Cardiac muscle cell (in vitro differentiated cells and primary cell): ENCODE measurements around the gene TCEAL9. TPM values are rescaled to one million over a fixed set of nuclear protein-coding genes. Genes with fewer than 3 reads are reported as not detected.

Experiments used
- DNase-seq, 2 donors: peaks; one replicate each; pipeline versions ENCODE4 v3.0.0 to v3.0.0-alpha.2; 2010 to 2017; ENCODE audit warnings: low read depth in 1 of 2, low spot score in 1 of 2
- H3K27ac ChIP-seq: fragments of 200-600 bp; sonication (generic); 2 replicates; pipeline ENCODE4 v1.5.1; 2016
- H3K27me3 ChIP-seq: fragments of 200-600 bp; sonication (generic); 2 replicates; pipeline ENCODE4 v1.6.0; 2016; ENCODE audit warnings: control low read depth
- H3K36me3 ChIP-seq: fragments of 200-600 bp; sonication (generic); 2 replicates; pipeline ENCODE4 v1.5.1; 2016; ENCODE audit warnings: control low read depth
- H3K4me1 ChIP-seq: fragments of 200-600 bp; sonication (generic); 2 replicates; pipeline ENCODE4 v1.8.1; 2017; ENCODE audit warnings: low read depth, mild to moderate bottlenecking, mixed run types
- H3K4me3 ChIP-seq: fragments of 200-600 bp; sonication (generic); 2 replicates; pipeline ENCODE4 v1.5.1; 2016; ENCODE audit warnings: mild to moderate bottlenecking
- H3K9me3 ChIP-seq: fragments of 200-600 bp; sonication (generic); 2 replicates; pipeline ENCODE4 v1.5.1; 2017; ENCODE audit warnings: low read depth, mild to moderate bottlenecking, control low read depth
- CTCF ChIP-seq: IDR thresholded peaks from 2 replicates; pipeline ENCODE4 v1.5.1; 2012; ENCODE audit warnings: low read depth, mild to moderate bottlenecking, low read length
- polyA plus RNA-seq: library from polyadenylated mRNA; unstranded; fragments of >200 nt; fragmentation: Nextera tagmentation; extraction: Ambion mirVana; gene quantifications from 2 replicates; pipeline ENCODE4 v1.2.1, GENCODE V29; 2016
- total RNA-seq: library from RNA; depleted of rRNA; stranded (reverse); fragments of >200 nt; gene quantifications from 2 replicates; pipeline ENCODE4 v1.2.3, GENCODE V29; 2016

Gene TCEAL9
- total and polyA plus RNA-seq, 2 experiments from 2014 or later = 171 to 422 TPM

DNA sequence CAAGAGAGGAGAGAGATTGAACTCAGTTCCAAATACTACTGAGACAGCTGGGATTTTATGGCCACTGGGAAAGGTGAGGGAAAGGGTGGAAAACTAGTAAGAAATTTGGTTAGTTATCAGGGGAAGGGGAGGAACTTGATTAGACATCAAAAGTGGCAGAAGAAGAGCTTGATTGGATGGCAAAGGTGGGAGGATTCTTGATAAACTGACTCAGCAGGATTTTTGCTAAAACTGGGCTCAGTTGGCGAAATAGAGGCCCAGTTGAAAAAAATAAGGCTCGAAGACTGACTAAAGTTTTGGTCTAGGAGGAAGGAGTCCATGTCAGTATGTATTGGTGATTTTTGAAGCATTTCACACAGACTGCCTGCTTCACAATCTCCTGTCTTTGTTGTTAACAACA lies 30.0 kb downstream of the TCEAL9 start:
- no peak for TF ChIP-seq CTCF
- DNase-seq = no peak
- Histone ChIP-seq H3K36me3 (no peaks in the 10 kb centered on the region), H3K4me1 (peaks cover 2% of the 10 kb centered on the region), H3K9me3 (no peaks in the 10 kb centered on the region), H3K27me3 (no peaks in the 10 kb centered on the region), H3K27ac (no peak overlapping the region), H3K4me3 (no peak overlapping the region)

- Histone ChIP-seq H3K27me3 (no peaks in the 10 kb centered on the region), H3K36me3 (no peaks in the 10 kb centered on the region), H3K4me3 (no peak overlapping the region), H3K27ac (no peak overlapping the region), H3K9me3 (no peaks in the 10 kb centered on the region), H3K4me1 (no peaks in the 10 kb centered on the region)
- TF ChIP-seq CTCF = no peak
- no peak for DNase-seq
These were observed 37.2 kb downstream of the TCEAL9 start for GRCh38 chrX:103393487-103393886.

- no peak for TF ChIP-seq CTCF
These were observed 39.9 kb downstream of the TCEAL9 start for GRCh38 chrX:103396186-103396585.

GRCh38 chrX:103396660-103397059 lies 40.4 kb downstream of the TCEAL9 start:
- Histone ChIP-seq H3K27ac (no peak overlapping the region), H3K27me3 (peaks cover 14% of the 10 kb centered on the region), H3K4me3 (no peak overlapping the region), H3K4me1 (no peaks in the 10 kb centered on the region), H3K9me3 (no peaks in the 10 kb centered on the region), H3K36me3 (no peaks in the 10 kb centered on the region)
- TF ChIP-seq CTCF = no peak
- no peak for DNase-seq

More at GRCh38 chrX:103396186-103396585, 39.9 kb downstream of the TCEAL9 start:
- Histone ChIP-seq H3K9me3 (no peaks in the 10 kb centered on the region), H3K4me3 (no peak overlapping the region), H3K27me3 (peaks cover 9% of the 10 kb centered on the region), H3K36me3 (no peaks in the 10 kb centered on the region), H3K4me1 (no peaks in the 10 kb centered on the region), H3K27ac (no peak overlapping the region)
- peak in 1 of 2 donors; percentile 21 for DNase-seq

GRCh38 chrX:103397707-103398106 lies 41.4 kb downstream of the TCEAL9 start:
- Histone ChIP-seq H3K4me3 (no peak overlapping the region), H3K9me3 (no peaks in the 10 kb centered on the region), H3K36me3 (no peaks in the 10 kb centered on the region), H3K27me3 (peaks cover 24% of the 10 kb centered on the region), H3K4me1 (no peaks in the 10 kb centered on the region), H3K27ac (no peak overlapping the region)
- TF ChIP-seq CTCF = no peak
- no peak for DNase-seq

GRCh38 chrX:103398421-103398864 lies 42.1 kb downstream of the TCEAL9 start:
- peaks cover 31% of the 10 kb centered on the region for H3K27me3 ChIP-seq
- no peaks in the 10 kb centered on the region for H3K4me1 ChIP-seq
- no peak overlapping the region for H3K4me3 ChIP-seq
- H3K36me3 ChIP-seq = no peaks in the 10 kb centered on the region
- peak in 1 of 2 donors; percentile 79 for DNase-seq
- no peak overlapping the region for H3K27ac ChIP-seq
- no peak for TF ChIP-seq CTCF
- H3K9me3 ChIP-seq = no peaks in the 10 kb centered on the region
